OCI-LY1 (cell line): ENCODE results near the gene BACE2.

ENCODE experiments used
- H2AFZ ChIP-seq: fragments of 200-600 bp; sonication (generic), shearing (Covaris generic); 2 replicates; pipeline ENCODE4 v1.6.0; 2014; ENCODE audit warnings: antibody characterized with exemption, mild to moderate bottlenecking, low read length
- H3F3A ChIP-seq: fragments of 200-600 bp; sonication (generic), shearing (Covaris generic); 2 replicates; pipeline ENCODE4 v1.6.0; 2014; ENCODE audit warnings: mild to moderate bottlenecking, antibody characterized with exemption, low read length, moderate library complexity; ENCODE audit not compliant: insufficient read depth
- H3K27ac ChIP-seq: fragments of 200-600 bp; sonication (generic); 2 replicates; pipeline ENCODE4 v1.5.1; 2014; ENCODE audit warnings: low read length, mixed run types, mild to moderate bottlenecking, low read depth; ENCODE audit not compliant: poor library complexity, severe bottlenecking
- H3K27me3 ChIP-seq: fragments of 200-600 bp; sonication (generic); 2 replicates; pipeline ENCODE4 v1.6.0; 2014; ENCODE audit warnings: antibody characterized with exemption, mild to moderate bottlenecking, low read length, moderate library complexity; ENCODE audit not compliant: insufficient read depth
- H3K36me3 ChIP-seq: fragments of 200-600 bp; sonication (generic); 2 replicates; pipeline ENCODE4 v1.6.1; 2014; ENCODE audit warnings: mild to moderate bottlenecking, antibody characterized with exemption, low read length, moderate library complexity, mixed read lengths; ENCODE audit not compliant: insufficient read depth
- H3K4me1 ChIP-seq: fragments of 200-600 bp; sonication (generic); 2 replicates; pipeline ENCODE4 v1.5.1; 2014; ENCODE audit warnings: mild to moderate bottlenecking, low read length, moderate library complexity; ENCODE audit not compliant: insufficient read depth, severe bottlenecking
- H3K4me2 ChIP-seq: fragments of 200-600 bp; sonication (generic), shearing (Covaris generic); 2 replicates; pipeline ENCODE4 v1.6.1; 2014; ENCODE audit warnings: low read length
- H3K4me3 ChIP-seq: fragments of 200-600 bp; sonication (generic); 2 replicates; pipeline ENCODE4 v1.5.1; 2014; ENCODE audit warnings: low read length, low read depth, mild to moderate bottlenecking, mixed read lengths; ENCODE audit not compliant: poor library complexity, severe bottlenecking
- H3K79me2 ChIP-seq: fragments of 200-600 bp; shearing (Covaris generic); 2 replicates; pipeline ENCODE4 v1.6.1; 2016; ENCODE audit warnings: mixed run types, low read length, mixed read lengths; ENCODE audit not compliant: insufficient read depth
- H3K9ac ChIP-seq: fragments of 200-600 bp; sonication (generic), shearing (Covaris generic); 2 replicates; pipeline ENCODE4 v1.6.1; 2014; ENCODE audit warnings: mild to moderate bottlenecking, low read length, mixed read lengths
- H3K9me2 ChIP-seq: fragments of 200-600 bp; sonication (generic), shearing (Covaris generic); 2 replicates; pipeline ENCODE4 v1.6.1; 2014; ENCODE audit warnings: low read depth, mild to moderate bottlenecking, low read length, mixed read lengths
- H3K9me3 ChIP-seq: fragments of 200-600 bp; shearing (Covaris generic); 2 replicates; pipeline ENCODE4 v1.6.1; 2014; ENCODE audit warnings: low read length, mixed read lengths
- H4K20me1 ChIP-seq: fragments of 200-600 bp; sonication (generic), shearing (Covaris generic); 2 replicates; pipeline ENCODE4 v1.6.0; 2016; ENCODE audit warnings: mild to moderate bottlenecking, low read length; ENCODE audit not compliant: insufficient read depth
- EZH2 ChIP-seq: fragments of 200-600 bp; sonication (generic), shearing (Covaris generic); IDR thresholded peaks from 2 replicates; pipeline ENCODE4 v1.8.0; 2017; ENCODE audit warnings: borderline replicate concordance, mixed run types, mild to moderate bottlenecking, antibody characterized with exemption, low read length, moderate library complexity, mixed read lengths
- TF ChIP-seq, protein P1 (sequence below): fragments of 200-600 bp; sonication (generic), shearing (Covaris generic); IDR thresholded peaks from 2 replicates; pipeline ENCODE4 v1.5.1; 2017; ENCODE audit warnings: mild to moderate bottlenecking, antibody characterized with exemption, low read length, moderate library complexity, mixed read lengths

BACE2 gene

DNA sequence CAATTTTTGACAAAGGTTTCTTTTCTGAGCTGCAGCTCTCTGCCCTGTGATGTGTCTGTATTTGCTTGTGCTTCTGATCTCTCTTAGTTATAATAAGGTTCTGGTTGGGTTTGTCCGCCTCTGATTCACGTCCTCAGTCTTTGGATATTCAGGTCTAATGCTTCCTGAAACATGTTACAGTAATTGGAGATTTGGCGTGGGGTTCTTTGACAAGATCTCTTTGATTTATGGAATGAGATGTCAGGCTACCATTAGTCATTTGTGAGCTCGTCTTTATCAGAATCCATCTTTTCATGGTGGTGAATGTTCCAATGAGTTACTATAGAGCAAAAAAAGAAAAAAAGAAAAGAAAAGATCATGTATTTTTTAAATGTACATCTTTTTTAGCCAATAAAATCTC, 62.5 kb downstream of the BACE2 start:
- H3K79me2 ChIP-seq, result no peaks in the 10 kb centered on the region
- H3K4me3 ChIP-seq, result no peak overlapping the region
- no peak overlapping the region for H3K9ac ChIP-seq
- H3K9me3 ChIP-seq, result no peaks in the 10 kb centered on the region
- H3F3A ChIP-seq, result no peaks in the 10 kb centered on the region
- H2AFZ ChIP-seq, result no peak overlapping the region
- no peak overlapping the region for H3K27ac ChIP-seq
- H3K4me1 ChIP-seq, result no peaks in the 10 kb centered on the region
- no peaks in the 10 kb centered on the region for H3K36me3 ChIP-seq
- H3K4me2 ChIP-seq, result no peak overlapping the region
- H3K9me2 ChIP-seq, result no peaks in the 10 kb centered on the region
- no peaks in the 10 kb centered on the region; the same call in 1 of the 2 replicates for H3K27me3 ChIP-seq
- H4K20me1 ChIP-seq, result no peaks in the 10 kb centered on the region
- TF ChIP-seq, protein P1, sequence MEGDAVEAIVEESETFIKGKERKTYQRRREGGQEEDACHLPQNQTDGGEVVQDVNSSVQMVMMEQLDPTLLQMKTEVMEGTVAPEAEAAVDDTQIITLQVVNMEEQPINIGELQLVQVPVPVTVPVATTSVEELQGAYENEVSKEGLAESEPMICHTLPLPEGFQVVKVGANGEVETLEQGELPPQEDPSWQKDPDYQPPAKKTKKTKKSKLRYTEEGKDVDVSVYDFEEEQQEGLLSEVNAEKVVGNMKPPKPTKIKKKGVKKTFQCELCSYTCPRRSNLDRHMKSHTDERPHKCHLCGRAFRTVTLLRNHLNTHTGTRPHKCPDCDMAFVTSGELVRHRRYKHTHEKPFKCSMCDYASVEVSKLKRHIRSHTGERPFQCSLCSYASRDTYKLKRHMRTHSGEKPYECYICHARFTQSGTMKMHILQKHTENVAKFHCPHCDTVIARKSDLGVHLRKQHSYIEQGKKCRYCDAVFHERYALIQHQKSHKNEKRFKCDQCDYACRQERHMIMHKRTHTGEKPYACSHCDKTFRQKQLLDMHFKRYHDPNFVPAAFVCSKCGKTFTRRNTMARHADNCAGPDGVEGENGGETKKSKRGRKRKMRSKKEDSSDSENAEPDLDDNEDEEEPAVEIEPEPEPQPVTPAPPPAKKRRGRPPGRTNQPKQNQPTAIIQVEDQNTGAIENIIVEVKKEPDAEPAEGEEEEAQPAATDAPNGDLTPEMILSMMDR, result no peak
- TF ChIP-seq EZH2, result no peak

DNA sequence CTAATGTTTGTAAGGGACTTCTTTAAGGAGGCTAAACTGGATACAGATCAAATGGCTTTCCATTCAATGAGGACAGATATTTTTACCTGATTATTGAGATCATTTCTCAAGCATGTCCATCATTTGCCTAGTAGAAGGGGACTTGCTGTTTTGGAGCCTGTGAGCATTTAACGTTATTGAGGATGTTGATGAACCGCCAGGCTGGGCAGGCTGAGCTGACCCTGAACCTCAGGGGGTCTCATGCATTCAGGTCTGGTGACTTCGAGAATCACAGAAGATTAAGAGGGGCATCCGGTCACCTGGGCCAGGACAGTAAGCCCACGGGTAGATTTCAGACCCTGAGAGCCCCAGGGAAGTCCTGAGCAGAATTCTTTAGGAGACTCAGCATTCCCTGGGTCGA, 63.1 kb downstream of the BACE2 start:
- no peaks in the 10 kb centered on the region for H3K4me1 ChIP-seq
- H3K79me2 ChIP-seq, result no peaks in the 10 kb centered on the region
- no peaks in the 10 kb centered on the region for H4K20me1 ChIP-seq
- no peaks in the 10 kb centered on the region for H3K9me3 ChIP-seq
- no peaks in the 10 kb centered on the region for H3K9me2 ChIP-seq
- H3K27ac ChIP-seq, result no peak overlapping the region
- no peaks in the 10 kb centered on the region for H3K36me3 ChIP-seq
- TF ChIP-seq EZH2, result no peak
- TF ChIP-seq, protein P1, result no peak
- no peaks in the 10 kb centered on the region; the same call in 1 of the 2 replicates for H3K27me3 ChIP-seq
- no peak overlapping the region for H3K4me2 ChIP-seq
- no peak overlapping the region for H2AFZ ChIP-seq
- H3K9ac ChIP-seq, result no peak overlapping the region
- H3K4me3 ChIP-seq, result no peak overlapping the region
- H3F3A ChIP-seq, result no peaks in the 10 kb centered on the region

DNA sequence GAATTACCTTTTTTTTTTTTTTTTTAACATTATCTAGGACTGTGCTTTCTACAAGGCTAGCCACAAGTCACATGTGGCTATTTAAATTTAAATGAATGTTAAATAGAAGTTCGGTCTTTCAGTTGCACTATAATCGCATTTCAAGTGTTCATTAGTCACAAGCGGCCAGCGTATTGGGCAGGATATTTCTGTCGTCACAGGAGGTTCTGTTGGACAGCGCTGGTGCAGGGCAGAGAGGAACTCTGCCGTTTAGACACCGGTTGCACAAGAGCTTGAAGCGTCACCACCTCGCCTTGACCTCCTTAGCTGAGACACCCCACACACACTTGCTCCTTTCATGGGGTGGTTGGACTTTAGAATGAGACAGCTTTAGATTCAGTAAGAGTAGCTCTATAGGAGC, 64.1 kb downstream of the BACE2 start:
- H3K79me2 ChIP-seq, result no peaks in the 10 kb centered on the region
- H3F3A ChIP-seq, result no peaks in the 10 kb centered on the region
- H3K9me2 ChIP-seq, result no peaks in the 10 kb centered on the region
- H3K27ac ChIP-seq, result no peak overlapping the region
- no peaks in the 10 kb centered on the region; the same call in 1 of the 2 replicates for H3K27me3 ChIP-seq
- no peaks in the 10 kb centered on the region for H3K4me1 ChIP-seq
- TF ChIP-seq, protein P1, result no peak
- no peak for TF ChIP-seq EZH2
- H3K36me3 ChIP-seq, result no peaks in the 10 kb centered on the region
- no peak overlapping the region for H3K9ac ChIP-seq
- H4K20me1 ChIP-seq, result no peaks in the 10 kb centered on the region
- no peaks in the 10 kb centered on the region for H3K9me3 ChIP-seq
- no peak overlapping the region for H2AFZ ChIP-seq
- no peak overlapping the region for H3K4me3 ChIP-seq
- H3K4me2 ChIP-seq, result no peak overlapping the region
